ENCODE results near the gene TXNDC17.
"Not testable (repeated sequence)": the region's sequence is repeated elsewhere in the genome, so short reads cannot be mapped to it uniquely, and the experiment has no call there.

TXNDC17 gene

GRCh38 chr17:6636616-6637457, 4.0 kb upstream of the TXNDC17 start:
- DNase-seq (ENCODE audit: low spot score), result no peak

DNA sequence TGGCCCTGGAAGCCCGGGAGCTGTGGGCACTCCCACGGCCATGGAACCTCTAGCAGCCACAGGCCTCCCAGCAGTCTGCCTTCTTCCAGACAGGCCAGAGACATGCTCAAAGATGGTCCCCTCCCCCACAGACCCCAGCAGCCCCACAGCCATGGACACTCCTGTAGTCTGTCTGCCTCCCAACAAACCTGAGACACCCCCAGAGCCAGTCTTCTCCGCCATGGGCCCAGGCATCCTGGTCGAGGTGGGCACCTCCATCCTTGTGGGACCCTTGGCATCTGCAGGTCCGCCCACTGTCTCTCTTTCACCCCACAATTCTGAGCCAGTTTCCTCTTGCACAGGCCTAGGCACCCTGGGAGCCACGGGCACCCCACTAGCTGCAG, 3.4 kb upstream of the TXNDC17 start:
- no peak for DNase-seq (ENCODE audit: low spot score)

DNA sequence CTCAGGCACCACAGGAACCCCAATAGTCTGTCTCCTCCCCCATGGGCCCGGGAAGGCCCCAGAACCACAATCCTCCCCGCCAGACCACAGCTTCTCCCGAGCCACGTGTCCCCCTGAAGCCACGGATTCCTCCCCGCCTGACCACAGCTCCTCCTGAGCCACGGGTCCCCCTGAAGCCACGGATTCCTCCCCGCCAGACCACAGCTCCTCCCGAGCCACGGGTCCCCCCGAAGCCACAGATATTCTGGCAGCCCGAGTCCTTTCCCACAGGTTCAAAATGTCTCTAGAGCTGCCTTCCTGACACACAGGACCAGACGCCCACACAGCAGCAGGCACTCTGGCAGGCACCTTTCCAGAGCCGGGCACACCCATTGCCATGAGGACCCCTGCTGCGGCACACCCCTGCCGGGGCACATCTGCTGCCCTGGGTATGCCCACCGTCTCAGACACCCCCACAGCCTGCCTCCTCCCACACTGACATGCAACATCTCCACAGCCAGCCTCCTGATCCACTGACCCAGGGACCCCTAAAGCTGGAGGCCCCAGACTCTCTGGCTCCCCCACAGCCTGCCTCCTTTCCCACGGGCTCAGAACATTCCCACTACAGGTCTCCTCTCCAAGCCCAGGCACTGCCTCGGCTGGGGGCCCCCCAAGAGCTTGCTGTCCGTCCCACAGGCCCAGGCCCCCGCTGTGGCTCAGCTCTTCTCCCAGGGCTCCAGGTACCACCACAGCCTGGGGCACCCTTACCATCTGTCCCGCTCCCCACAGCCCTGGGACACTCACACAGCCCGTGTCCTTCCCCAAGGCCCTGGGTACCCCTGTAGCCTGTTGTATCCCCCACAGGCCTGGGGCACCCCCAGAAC, 2.6 kb upstream of the TXNDC17 start:
- no peak for DNase-seq (ENCODE audit: low spot score)

DNA sequence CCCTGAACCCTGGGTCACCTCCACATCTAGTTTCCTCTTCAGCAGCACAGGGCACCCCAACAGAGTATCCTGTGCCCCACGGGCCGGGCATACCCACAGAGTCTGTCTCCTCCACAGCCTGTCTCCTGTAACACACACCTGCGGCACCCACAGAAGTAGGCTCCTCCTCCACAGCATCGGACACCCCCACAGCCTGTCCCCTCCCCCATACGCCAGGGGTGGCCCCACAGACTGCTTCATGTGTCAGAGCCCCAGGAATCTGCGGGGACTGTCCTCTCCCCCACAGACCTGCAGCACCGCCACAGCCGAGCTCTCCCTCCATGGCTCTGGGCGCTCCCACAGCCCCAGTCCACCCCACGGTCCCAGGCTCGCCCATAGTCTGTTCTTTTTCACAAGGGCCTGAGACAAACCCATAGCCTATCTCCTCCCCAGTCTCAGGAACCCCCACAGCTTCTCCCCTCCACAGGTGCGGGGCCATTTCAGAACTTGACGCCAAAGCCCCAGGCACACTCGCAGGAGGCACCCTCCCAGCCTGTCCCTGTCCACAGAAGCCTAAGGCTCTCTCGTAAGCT, 1.8 kb upstream of the TXNDC17 start:
- no peak for DNase-seq (ENCODE audit: low spot score)

DNA sequence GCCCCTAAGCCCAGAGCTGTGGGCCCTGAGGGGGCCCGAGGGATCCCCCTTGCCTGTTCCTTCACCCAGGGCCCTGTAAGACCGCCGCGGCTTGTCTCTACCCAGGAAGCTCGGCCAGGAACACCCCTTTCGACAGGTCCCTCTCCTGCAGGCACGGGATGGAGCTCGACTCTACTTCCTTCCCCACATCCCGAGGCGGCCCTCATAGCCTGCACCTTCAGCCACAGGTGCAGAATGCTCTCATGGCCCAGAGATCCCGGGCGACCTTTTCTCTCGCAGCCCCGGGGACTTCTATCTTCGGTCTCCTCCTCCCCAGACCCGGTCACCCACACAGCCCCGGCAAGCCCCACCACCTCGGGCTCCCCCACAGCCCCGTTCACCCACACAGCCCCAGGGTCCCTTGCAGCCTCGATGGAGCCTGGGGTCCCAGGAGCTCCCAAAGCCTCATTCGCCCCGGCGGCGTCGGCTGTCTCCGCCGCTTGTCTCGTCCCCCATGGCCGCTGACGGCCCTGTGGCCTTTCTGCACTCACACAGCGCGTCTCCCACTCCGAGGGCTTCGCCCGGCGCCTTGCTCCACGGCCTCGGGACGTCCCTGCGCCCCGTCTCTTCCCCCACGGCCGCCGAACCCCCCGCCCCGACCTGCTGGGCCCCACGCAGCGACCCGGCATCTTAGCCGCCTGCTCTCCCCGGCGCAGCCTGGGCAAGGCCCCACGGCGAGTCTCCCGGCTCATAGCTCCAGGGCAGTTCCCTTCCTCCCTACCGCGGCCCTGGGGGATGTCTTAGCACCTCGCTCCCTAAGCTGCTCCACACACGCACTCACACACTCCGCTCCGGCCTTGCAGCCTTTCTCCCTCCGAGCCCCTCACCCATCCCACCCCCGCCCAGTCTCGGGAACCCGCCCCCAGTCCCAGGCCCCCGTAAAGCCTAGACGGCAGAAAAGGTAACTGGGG, 999 bp upstream of the TXNDC17 start:
- peak; percentile 67 for DNase-seq (ENCODE audit: low spot score)

DNA sequence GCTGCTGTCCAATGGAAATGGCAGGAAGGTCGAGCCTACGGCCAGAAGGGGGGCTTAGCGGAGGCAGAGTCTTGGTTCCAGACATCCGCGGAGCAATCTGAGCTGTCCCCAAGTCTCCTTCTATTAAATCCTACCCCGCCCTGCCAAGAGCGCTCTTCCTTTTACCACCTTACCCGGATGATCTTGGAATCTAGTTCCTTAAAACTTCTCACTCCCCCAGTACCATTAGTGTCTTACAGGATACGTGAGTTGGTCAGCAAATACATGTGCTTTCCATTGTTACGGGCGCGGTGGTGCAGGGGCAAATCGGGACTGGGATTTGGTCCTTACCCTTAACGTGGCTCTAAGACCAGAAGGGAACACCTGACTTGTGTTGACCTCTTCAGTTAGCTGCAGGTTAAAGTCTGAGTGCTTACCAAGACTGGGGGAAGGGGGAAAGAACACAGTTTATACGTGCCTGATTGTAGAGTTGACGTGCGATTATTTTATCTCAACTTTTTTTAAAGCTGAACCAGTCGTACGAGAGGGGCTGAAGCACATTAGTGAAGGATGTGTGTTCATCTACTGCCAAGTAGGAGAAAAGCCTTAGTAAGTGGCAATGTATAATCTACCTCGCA, 495 bp downstream of the TXNDC17 start:
- DNase-seq (ENCODE audit: low spot score), result no peak

DNA sequence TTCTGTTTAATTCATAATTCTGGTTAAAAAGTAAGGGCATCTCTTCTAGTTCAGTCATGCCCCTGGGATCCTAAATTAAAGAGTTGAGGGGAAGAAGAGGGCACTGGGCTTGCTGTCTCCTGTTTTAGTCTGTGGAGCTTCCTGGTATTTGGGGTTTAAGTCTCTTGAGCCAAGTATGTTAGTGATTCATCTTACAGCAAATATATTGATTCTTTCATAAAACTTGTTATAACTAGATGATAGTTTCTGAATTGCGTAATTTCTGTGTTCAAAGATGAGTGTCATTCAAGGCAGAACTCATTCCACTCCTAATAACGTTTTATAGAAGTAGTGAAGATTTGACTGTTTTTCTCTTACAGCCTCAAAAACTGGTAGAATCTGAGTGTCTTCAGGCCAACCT, 1.7 kb downstream of the TXNDC17 start:
- no peak for DNase-seq (ENCODE audit: low spot score)

DNA sequence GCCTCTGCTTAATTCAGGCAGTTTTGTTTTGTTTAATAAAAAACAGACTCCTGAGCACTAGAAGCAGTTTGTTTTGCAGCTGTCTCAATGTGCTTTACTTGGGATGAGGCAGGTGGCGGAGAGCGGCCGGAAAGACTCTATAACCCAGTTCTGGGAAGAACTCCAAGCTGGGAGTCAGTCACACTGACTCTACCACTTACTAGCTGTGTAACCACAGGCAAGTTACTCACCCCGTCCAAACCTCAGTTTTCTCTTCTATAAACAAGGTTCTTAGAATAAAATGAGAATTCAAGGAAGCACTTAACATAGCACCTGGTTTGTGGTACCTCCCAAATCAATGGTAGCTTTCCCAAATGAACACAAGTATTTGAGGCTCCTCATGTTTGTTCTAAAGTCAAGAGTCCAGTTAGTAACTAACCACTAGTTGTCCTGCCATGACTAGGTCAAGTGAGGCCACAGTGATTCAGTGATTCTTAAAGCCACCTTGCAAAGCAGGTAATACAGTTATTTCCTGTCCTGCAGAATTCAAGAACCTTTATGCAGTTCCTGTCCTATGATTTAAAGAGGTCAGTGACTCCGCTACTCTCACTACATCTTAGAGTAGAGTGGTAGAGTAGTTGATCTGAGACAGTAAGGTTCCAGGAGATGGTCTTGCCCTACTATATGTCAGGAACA, 2.7 kb downstream of the TXNDC17 start:
- DNase-seq (ENCODE audit: low spot score), result peak; percentile 74

DNA sequence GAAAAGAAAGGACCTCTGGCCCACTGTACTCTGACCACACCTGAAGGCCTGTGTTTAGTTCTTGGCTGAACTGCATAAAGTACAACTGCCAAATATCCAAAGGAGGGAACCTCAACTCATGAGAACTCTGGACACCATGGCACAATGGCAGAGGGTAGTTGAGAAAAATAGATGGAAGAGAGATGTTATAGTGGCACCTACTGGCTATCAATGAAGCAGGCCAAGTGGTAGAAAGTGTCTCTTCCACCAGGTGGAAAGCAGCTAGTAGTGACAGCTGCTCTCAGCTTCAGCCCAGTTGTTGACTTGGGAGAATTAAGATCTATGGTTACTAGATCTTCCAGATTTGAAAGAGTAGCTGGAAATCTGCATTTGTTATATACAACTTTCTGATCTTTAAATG, 7.3 kb downstream of the TXNDC17 start:
- DNase-seq (ENCODE audit: low spot score), result no peak

DNA sequence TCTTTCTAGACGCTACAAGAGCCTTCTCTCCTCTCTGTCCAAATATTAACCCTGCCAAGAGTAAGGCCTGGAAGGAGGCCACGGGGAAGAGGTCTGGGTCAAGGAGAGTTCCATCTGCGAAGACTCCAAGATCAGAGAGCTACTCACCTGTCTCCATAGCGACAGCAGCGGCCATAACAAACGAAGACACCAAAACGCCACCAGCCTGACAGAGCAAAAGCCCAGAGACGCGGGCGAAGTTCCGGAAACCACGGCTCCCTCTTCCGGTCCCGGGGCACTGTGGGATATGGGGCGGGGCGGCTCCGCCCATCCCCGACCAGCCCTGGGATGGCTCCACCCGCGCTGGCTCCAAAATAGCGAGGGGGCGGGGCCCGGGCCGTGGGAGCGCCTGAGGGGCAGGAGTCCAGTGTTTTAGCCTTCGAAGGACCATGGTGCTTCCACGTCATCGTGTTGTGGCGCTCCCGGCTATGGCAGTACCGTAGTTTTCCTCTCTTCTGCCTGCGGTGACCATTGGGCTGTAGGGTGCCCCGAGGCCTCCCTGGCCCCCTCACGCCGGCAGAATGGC, 10.6 kb downstream of the TXNDC17 start, which contains the start of the genes C17orf100 and MED31:
Gene C17orf100, plus strand, starts transcription at position 409 of the 565 bp plus-strand sequence. Its CDS starts 152 bp downstream, at position 561.
Gene MED31, minus strand, starts transcription at position 252 of the 565 bp plus-strand sequence. Its CDS starts 77 bp downstream, at position 175.
- DNase-seq (ENCODE audit: low spot score), result peak; percentile 99

GRCh38 chr17:6651919-6652452, 11.1 kb downstream of the TXNDC17 start:
- DNase-seq (ENCODE audit: low spot score), result peak; percentile 35

DNA sequence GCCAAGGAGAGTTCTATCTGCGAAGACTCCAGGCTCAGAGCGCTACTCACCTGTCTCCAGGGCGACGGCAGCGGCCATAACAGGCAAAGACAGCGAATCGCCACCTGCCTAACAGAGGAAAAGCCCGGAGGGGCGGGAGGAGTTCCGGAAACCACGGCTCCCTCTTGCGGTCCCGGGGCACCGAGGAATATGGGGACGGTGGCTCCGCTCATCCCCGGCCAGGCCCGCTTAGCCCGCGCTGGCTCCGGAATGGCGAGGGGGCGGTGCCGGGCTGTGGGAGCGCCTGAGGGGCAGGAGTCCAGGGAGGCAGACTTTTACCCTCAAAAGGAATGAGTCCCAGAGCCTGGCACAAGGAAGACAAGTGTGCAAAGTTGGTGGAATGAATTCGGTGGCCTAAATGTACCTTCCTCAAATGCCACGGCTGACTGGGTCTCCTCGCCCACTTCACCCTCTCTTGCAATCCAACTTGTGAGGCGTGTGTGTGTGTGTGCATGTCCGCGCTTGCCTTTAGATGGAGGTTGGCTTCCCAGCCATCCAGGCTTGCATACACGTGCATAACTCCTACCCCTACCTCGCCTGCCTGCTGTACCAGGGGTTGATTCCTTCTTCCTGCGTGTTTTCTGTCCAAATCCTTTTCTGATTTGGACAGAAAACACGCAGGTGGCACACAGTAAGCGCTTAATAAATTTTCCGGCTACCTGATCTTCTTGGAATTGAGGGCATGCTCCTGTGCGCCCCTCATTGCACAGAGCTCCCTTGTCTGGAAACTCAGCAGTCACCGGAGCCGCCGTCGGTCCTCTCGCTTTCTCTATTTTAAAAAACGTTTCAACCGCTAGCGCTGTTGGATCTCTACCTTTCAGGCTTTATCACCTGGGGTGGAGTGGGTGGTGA, 14.2 kb downstream of the TXNDC17 start:
- DNase-seq (ENCODE audit: low spot score), result peak; percentile 39

GRCh38 chr17:6655732-6656361, 15.0 kb downstream of the TXNDC17 start:
- DNase-seq (ENCODE audit: low spot score), result not testable (repeated sequence)

DNA sequence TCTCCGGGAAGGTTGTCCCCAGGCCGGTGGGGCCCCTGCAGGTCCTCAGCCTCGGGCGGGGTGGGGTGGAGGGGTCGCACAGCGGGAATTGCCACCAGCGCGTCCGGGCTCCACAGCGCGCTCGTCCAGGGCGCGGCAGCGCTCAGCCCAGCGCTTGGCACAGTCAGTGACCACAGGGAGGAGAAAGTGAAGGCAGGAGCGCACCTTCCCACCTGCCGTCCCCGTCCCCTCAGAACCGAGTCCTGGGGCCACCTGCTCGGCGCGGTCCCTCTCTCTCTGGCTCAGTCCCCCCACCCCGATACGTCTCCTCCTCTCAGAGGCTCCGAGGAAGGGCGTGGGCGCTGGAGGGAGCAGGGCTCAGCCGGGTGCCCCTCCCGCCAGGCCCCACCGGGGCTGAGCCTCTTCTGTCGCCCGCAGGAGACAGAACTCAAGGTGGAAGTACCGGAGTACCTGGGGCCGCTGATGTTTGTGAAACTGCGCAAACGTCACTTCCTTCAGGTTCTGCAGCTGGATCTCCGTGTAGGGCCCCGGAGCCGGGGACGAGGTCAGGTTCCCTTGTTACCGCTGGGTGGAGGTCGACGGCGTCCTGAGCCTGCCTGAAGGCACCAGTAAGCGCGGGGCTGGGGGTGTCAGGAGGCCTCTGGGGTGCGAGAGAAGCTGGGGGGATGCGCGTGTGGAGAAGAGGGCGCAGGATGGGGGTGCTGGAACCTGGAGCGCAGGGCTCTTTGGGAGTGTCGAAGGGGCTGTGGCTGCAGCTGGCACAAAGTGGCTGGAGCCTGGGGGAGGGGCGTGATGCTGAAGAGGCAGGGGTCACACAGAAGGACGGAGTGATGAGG, 16.2 kb downstream of the TXNDC17 start:
- DNase-seq (ENCODE audit: low spot score), result not testable (repeated sequence)

DNA sequence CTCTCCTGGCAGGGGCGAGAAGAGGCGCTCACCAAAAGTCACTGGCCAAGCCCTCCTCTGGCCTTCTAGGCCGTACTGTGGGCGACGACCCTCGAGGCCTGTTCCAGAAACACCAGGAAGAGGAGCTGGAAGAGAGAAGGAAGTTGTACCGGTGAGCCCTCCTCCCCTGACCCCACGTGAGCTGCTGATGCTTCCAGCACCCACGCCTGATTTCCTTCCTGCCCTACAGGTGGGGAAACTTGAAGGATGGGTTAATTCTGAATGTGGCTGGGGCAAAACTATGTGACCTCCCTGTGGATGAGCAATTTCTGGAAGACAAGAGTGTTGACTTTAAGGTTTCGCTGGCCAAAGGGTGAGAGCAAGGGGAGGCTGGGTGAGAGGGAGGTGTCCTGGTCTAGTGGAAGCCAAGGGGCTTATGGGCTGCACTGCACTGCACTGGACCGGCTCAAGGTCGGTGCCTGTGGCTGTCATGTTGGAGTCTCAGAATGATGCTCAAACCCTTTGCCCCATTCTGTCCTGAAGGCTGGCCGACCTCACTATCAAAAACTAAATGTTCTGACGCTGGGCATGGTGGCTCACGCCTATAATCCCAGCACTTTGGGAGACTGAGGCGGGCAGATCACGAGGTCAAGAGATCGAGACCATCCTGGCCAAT, 16.9 kb downstream of the TXNDC17 start:
- DNase-seq (ENCODE audit: low spot score), result no peak

DNA sequence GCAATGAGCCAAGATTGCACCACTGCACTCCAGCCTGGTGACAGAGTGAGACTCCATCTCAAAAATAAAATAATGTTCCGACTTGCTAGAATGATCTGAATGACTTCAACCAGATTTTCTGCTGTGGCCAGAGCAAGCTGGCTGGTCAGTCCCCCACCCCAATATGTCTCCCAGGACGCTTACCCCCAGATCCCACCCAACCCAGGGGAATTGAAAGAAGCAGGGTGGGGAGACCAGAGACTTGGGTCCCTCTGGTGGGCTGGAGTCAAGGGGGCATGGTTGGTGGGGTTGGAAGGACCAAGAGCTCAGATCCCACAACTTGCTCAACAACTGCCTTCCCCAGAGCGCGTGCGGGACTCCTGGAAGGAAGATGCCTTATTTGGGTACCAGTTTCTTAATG, 17.6 kb downstream of the TXNDC17 start:
- DNase-seq (ENCODE audit: low spot score), result not testable (repeated sequence)

DNA sequence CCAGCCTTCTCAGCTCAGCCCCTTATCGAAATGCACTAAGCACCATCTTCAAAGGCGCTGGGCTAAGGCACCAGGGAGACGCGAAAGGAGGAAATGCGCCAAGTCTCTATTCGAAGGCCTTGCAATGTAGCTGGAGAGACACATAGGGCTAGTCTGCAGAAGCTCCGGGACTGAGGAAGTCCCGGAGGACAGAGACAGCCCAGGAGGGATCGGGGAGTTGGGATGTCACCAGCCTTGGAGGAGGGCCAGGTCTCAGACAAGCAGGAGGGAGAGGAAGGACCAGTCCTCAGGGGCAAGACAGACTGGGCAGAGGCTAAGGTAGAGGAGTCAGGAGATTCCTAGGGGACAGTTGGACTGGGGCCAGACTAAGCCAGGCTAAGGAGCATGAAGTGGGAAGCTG, 19.2 kb downstream of the TXNDC17 start:
- DNase-seq (ENCODE audit: low spot score), result no peak

Data from AG08396 (cell line).